ENCODE results near the gene C9orf78.

GRCh38 chr9:129840034-129840433 is 5.0 kb upstream of the C9orf78 start:
- TF ChIP-seq EZH2phosphoT487 (IDR thresholded peaks at IDR 0.05; ENCODE audit: insufficient read depth, low read depth), result no peak
- no peak for TF ChIP-seq EZH2 (IDR thresholded peaks at IDR 0.05; ENCODE audit: insufficient read depth, poor library complexity, severe bottlenecking)
